Measurements from ENCODE around the gene CLECL1. TPM values are rescaled to one million over a fixed set of nuclear protein-coding genes. Genes with fewer than 3 reads are reported as not detected.
A peak's percentile ranks its signal among the peaks of the same experiment; 100 is the strongest.

The CLECL1 gene
- total and polyA plus RNA-seq, 2 donors (not counting 3 experiments of a cell fraction or from before 2014, with no cell fraction given), result not detected

- Histone ChIP-seq H3K4me2 (ENCODE audit: insufficient read depth, low read length) (no peak overlapping the region), H3K27me3 (ENCODE audit: control insufficient read depth in 2 of 2, insufficient read depth in 2 of 2, low read length in 2 of 2) (no peaks in the 10 kb centered on the region), H2AFZ (ENCODE audit: low read depth, low read length) (no peak overlapping the region), H4K20me1 (replicated peaks; ENCODE audit: control insufficient read depth, extremely low read depth, insufficient read depth, low read length) (no peaks in the 10 kb centered on the region), H3K4me3 (replicated peaks in 1 of 3; ENCODE audit: insufficient read depth in 1 of 3, low read depth in 1 of 3, low read length in 3 of 3) (no peak overlapping the region), H3K36me3 (ENCODE audit: control insufficient read depth in 2 of 2, extremely low read depth in 1 of 2, insufficient read depth in 2 of 2, low read length in 2 of 2) (no peaks in the 10 kb centered on the region), H3K27ac (ENCODE audit: insufficient read depth, low read depth, low read length) (no peak overlapping the region), H3K4me1 (ENCODE audit: control insufficient read depth, extremely low read depth, insufficient read depth, low read length) (peaks cover 10% of the 10 kb centered on the region), H3K9me3 (replicated peaks; ENCODE audit: control insufficient read depth, insufficient read depth, low read length) (no peaks in the 10 kb centered on the region), H3K79me2 (ENCODE audit: control insufficient read depth, insufficient read depth, low read length) (no peaks in the 10 kb centered on the region), H3K9ac (replicated peaks; ENCODE audit: extremely low read depth, insufficient read depth, low read length) (no peak overlapping the region), H3K9me1 (replicated peaks; ENCODE audit: control insufficient read depth, extremely low read depth, insufficient read depth, low read length) (no peaks in the 10 kb centered on the region)
- BruUV-seq (replicated peaks), result no TSS peak
- dilution Hi-C loops (cut with MboI; ENCODE audit: extremely low pct_ligation_motif_present, low sequenced_read_pairs), result no loop called here
- peak; percentile 40 for FAIRE-seq
- no peak for DNase-seq (ENCODE audit: low read depth, low spot score)
- CTCF ChIA-PET, result no interaction called here
- POLR2A ChIA-PET, result no interaction called here
- intact Hi-C loops (cut with micrococcal nuclease), result no loop called here
- TF ChIP-seq GATA2 (IDR thresholded peaks at IDR 0.05; ENCODE audit: insufficient read depth, insufficient read length, low read depth, low read length), result no peak
- TF ChIP-seq FOS (IDR thresholded peaks at IDR 0.05; ENCODE audit: borderline replicate concordance, insufficient read depth, low read length), result no peak
- no peak for TF ChIP-seq JUN (IDR thresholded peaks at IDR 0.05; ENCODE audit: borderline replicate concordance, insufficient read depth, insufficient read length, low read depth)
- no peak for TF ChIP-seq CTCF (IDR thresholded peaks at IDR 0.05; ENCODE audit: extremely low read depth in 1 of 2, insufficient read depth in 1 of 2, low read depth in 1 of 2, low read length in 2 of 2)
- no peak for TF ChIP-seq EZH2 (IDR thresholded peaks at IDR 0.05; ENCODE audit: borderline replicate concordance, low read depth, low read length, severe bottlenecking)
- TF ChIP-seq MYC (IDR thresholded peaks at IDR 0.05; ENCODE audit: low read depth, low read length), result no peak
- TF ChIP-seq POLR2AphosphoS5 (IDR thresholded peaks at IDR 0.05; ENCODE audit: insufficient read depth, low read depth, low read length), result no peak
- no peak for TF ChIP-seq POLR2A (IDR thresholded peaks at IDR 0.05; ENCODE audit: low read depth, low read length)
- TF ChIP-seq MAX (IDR thresholded peaks at IDR 0.05; ENCODE audit: insufficient read depth, insufficient read length), result no peak
Measured at GRCh38 chr12:9779209-9779608, 46.3 kb upstream of the CLECL1 start.
